ENCODE measurements around the gene FBXO42.

- TF ChIP-seq POLR2A (IDR thresholded peaks at IDR 0.05; ENCODE audit: low read depth, low read length) (no peak), POLR2AphosphoS5 (IDR thresholded peaks at IDR 0.05; ENCODE audit: low read depth, low read length) (no peak)
These were observed 90.2 kb downstream of the FBXO42 start for GRCh38 chr1:16262067-16262466.

All from GM12892 (cell line).